Kidney tubule cell (primary cell): Measurements from ENCODE around the gene ALKBH2.
A peak's percentile ranks its signal among the peaks of the same experiment; 100 is the strongest.
"Not testable (repeated sequence)": the region's sequence is repeated elsewhere in the genome, so short reads cannot be mapped to it uniquely, and the experiment has no call there.

ENCODE experiments used
- DNase-seq: peaks from one replicate; pipeline ENCODE4 v3.0.0-alpha.2; 2018; ENCODE audit warnings: low spot score

The ALKBH2 gene

DNA sequence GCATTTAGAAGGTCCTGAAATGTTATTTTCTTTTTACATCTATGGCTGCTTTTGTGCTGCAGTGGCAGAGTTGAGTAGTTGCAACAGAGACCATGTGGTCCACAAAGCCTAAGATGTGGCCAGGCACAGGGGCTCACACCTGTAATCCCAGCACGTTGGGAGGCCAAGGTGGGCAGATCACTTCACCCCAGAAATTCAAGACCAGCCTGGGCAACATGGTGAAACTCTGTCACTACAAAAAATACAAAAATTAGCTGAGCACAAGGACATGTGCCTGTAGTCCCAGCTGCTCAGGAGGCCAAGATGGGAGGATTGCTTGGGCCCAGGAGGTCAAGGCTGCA lies 27.4 kb downstream of the ALKBH2 start:
- no peak for DNase-seq

GRCh38 chr12:109065154-109065852 lies 28.0 kb downstream of the ALKBH2 start:
- DNase-seq = peak; percentile 29

DNA sequence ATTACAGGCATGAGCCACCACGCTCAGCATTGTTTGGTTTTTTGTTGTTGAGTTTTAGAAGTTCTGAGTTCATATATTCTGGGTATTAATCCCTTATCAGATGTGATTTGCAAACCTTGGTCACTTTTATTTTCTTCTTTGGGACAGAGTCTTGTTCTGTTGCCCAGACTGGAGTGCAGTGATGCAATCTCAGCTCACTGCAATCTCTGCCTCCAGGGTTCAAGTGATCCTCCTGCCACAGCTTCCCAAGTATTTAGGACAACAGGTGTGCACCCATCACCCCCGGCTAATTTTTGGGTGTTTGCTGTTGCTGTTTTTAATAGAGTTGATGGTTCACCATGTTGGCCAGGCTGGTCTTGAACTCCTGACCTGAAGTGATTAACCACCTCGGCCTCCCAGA lies 29.1 kb downstream of the ALKBH2 start:
- DNase-seq = no peak

GRCh38 chr12:109058773-109059172 lies 34.5 kb downstream of the ALKBH2 start:
- DNase-seq = no peak

GRCh38 chr12:109057376-109057775 lies 35.9 kb downstream of the ALKBH2 start:
- DNase-seq = no peak

- no peak for DNase-seq
Observed at GRCh38 chr12:109056891-109057290, 36.4 kb downstream of the ALKBH2 start.

- DNase-seq = no peak
Observed at GRCh38 chr12:109054520-109054919, 38.8 kb downstream of the ALKBH2 start.

DNA sequence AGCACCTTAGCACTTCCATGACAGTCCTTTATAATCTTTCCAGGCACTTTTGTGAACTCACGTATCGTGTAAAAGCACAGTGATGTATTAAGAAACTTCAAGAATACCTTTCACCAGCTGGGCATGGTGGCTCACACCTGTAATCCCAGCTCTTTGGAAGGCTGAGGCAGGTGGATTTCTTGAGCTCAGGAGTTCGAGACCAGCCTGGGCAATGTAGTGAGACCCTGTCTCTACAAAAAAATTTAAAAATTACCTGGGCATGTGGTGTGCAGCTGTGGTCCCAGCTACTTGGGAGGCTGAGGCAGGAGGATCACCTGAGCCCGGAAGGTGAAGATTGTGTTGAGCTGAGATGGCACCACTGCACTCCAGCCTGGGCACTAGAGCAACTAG lies 39.2 kb downstream of the ALKBH2 start:
- not testable (repeated sequence) for DNase-seq

DNA sequence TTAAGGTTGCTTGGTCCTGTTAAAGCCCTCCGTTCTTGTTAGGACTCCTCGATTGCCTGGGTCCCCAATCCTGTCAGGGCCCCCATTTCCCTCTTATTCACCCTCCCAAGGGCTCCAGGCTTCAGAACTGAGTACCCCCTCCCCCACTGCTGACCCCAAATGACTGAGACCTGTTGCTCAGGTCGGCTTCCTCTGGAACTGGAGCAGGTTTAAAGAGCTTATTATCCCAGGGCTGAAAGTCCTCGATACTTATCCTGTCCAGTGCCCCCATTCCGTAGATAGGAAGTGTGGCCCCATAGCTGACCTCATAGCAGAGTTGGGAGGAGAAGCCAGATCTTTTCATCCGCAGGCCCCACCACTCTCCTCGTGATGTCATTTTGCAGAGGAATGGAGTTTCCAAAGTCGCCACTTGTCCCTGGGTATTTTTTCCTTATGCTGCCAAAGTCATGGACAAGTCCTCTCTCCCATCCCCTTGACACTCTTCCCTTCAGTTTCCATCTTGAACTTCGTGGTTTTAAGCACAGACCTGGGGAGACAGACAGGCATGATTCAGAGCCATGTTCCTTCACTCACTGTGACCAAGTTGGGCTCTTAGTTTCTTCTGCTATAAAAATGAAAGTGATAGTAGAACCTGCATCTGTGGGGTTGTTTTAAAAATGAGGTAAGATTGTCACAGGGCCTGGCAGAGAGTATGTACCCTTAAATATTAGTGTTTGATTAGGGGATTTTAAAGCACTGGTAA lies 39.7 kb downstream of the ALKBH2 start:
- peak; percentile 50 for DNase-seq

DNA sequence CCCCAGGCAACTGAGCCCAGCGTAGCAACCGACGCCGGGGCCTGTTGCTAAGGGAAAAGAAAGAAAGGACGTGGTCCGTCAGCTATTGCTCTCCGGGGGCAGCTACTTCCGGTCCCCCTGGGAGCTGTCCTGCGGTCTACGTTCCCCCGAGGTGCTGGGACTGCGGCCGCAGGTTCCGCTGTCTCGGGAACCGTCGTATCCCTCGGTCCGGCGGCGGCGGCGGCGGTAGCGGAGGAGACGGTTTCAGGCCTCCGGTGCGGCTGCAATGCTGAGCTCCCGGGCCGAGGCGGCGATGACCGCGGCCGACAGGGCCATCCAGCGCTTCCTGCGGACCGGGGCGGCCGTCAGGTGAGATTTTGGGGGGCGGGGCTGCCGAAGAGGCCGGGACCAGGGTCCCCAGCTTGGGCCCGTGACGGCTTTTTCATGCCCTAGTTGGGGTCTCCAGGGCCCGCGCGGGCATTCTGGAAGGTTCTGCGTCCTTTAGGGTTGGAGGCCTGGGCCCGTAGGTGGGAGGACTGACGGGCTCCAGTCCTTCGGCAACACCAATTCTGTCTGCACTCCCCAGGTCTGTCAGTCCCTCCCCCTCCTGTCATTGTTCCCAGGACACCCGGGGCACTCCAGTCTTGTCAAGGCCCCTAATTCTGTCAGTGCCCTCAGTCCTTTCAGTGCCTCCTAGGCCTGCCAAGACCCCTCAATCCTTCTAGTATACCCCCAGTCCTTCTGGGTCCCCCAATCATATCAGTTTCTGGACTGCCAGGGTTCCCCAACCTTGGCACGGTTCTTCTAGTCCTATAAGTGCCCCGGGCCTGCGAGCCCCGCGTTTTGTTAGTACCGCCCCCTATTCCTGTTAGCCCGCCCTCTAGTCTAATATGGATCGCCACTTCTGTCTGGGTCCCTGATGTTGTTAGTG lies 40.6 kb downstream of the ALKBH2 start, which contains the start of gene USP30:
USP30 (plus strand) TSS at position 163 of the 910 bp plus-strand sequence; CDS start at position 266, 103 bp downstream.
- DNase-seq = peak; percentile 87

DNA sequence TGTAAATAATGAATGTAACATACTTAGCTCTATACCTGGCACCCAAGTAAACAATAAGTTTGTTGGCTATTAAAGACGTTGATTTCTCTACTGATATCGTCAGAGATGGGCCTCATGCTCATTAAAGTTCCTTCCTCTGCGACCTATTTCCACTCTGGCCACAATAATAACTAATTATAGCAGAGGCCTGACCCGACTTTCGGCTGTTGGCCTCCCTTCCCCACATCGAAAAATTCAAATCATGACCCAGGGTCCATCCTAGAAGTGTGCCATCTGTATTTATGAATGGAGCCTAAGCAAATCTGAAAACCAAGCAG lies 41.2 kb downstream of the ALKBH2 start:
- DNase-seq = no peak

- DNase-seq = not testable (repeated sequence)
Observed at GRCh38 chr12:109049794-109050193, 43.5 kb downstream of the ALKBH2 start.

- not testable (repeated sequence) for DNase-seq
Observed at GRCh38 chr12:109048706-109049105, 44.6 kb downstream of the ALKBH2 start.

GRCh38 chr12:109047081-109047805 lies 46.0 kb downstream of the ALKBH2 start:
- DNase-seq = peak; percentile 32

DNA sequence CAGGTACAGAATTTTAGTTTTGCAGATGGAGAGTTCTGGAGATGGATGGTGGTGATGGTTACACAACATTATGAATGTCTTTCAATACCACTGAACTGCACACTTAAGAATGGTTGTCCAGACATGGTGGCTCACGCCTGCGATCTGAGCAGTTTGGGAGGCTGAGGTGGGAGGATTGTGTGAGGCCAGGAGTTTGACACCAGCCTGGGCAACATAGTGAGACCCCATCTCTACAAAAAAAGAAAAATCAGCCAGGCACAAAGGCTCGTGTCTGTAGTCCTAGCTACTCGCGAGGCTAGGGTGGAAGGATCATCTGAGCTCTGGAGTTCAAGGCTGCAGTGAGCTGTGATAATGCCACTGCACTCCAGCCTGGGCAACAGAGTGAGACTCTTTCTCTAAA lies 49.0 kb downstream of the ALKBH2 start:
- no peak for DNase-seq
